ENCODE data around the gene CYP20A1.
A peak's percentile ranks its signal among the peaks of the same experiment; 100 is the strongest.

CYP20A1 gene

DNA sequence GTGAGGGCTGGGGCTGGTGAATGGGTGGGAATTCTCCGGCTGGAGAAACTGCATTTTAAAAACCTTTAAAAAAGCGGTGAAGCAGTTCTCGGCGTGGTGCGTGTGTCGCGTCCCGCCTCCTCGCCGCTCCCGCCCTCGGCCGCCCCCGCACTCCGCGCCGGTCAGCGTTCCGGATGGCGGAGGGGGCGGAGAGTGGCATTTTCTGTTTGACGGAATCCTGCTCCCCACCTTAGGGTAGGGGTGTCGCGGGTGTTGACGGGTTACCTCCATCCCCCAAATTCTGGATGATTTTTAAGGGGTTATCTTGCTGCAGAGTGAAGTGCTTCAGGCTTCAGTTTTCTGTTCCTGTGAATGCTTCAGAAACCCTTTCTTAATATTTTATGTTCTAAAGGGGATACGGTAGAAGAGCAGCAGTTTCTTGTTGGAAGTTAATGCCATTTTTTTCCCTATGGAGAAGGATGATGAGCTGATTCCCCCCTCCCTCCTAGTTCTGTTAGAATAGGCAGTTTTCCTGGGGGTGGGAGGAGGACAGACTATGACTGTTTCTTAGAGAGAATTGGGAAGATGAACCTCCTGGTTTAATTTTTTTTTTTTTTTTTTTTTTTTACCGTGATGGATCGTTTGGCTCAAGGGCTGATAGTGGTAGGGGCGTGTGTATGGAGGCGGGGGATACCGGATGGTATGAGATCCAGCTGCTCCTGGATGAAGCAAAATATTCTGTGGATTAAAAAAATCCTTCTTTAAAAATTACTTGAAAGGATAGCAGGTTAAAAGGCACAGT lies 90.1 kb downstream of the CYP20A1 start (continued):
- TF ChIP-seq ZNF23 (tag by site-specific recombination; IDR thresholded peaks at IDR 0.05; ENCODE audit: borderline replicate concordance) (no peak), ZNF366 (tag by site-specific recombination; conservative IDR thresholded peaks at IDR 0.05) (0 out of 2 replicates have a peak, but pooled peaks have one; percentile 31), ZFHX2 (tag by site-specific recombination; conservative IDR thresholded peaks at IDR 0.05) (peak; percentile 92), ZNF274 (IDR thresholded peaks at IDR 0.05; ENCODE audit: low read length) (no peak), ZNF274 (tag by site-specific recombination; IDR thresholded peaks at IDR 0.05; ENCODE audit: borderline replicate concordance) (no peak), ZBTB20 (tag by site-specific recombination; IDR thresholded peaks at IDR 0.05) (0 out of 2 replicates have a peak, but pooled peaks have one; percentile 7), ZNF292 (tag by site-specific recombination; IDR thresholded peaks at IDR 0.05; ENCODE audit: borderline replicate concordance, low read depth) (no peak), KLF8 (tag by site-specific recombination; IDR thresholded peaks at IDR 0.05) (peak; percentile 49; the same call in 1 of the 2 replicates), ZNF776 (tag by site-specific recombination; IDR thresholded peaks at IDR 0.05; ENCODE audit: borderline replicate concordance) (no peak), ZBTB17 (tag by site-specific recombination; IDR thresholded peaks at IDR 0.05) (peak; percentile 32; the same call in 1 of the 2 replicates), ZSCAN30 (tag by site-specific recombination; IDR thresholded peaks at IDR 0.05) (no peak), SP3 (tag by site-specific recombination; IDR thresholded peaks at IDR 0.05) (peak; percentile 54), ZNF311 (tag by site-specific recombination; IDR thresholded peaks at IDR 0.05; ENCODE audit: borderline replicate concordance) (no peak), SCRT1 (tag by site-specific recombination; IDR thresholded peaks at IDR 0.05; ENCODE audit: borderline replicate concordance) (no peak), FEZF1 (tag by site-specific recombination; IDR thresholded peaks at IDR 0.05) (no peak), SALL2 (tag by site-specific recombination; IDR thresholded peaks at IDR 0.05; ENCODE audit: borderline replicate concordance) (no peak), ZNF555 (tag by site-specific recombination; conservative IDR thresholded peaks at IDR 0.05) (no peak), ZNF530 (tag by site-specific recombination; IDR thresholded peaks at IDR 0.05; ENCODE audit: low read depth) (no peak), ZNF169 (tag by site-specific recombination; IDR thresholded peaks at IDR 0.05) (no peak), ZNF341 (tag by site-specific recombination; IDR thresholded peaks at IDR 0.05; ENCODE audit: low read depth) (peak; percentile 92)
- TF ChIP-seq, protein P1, sequence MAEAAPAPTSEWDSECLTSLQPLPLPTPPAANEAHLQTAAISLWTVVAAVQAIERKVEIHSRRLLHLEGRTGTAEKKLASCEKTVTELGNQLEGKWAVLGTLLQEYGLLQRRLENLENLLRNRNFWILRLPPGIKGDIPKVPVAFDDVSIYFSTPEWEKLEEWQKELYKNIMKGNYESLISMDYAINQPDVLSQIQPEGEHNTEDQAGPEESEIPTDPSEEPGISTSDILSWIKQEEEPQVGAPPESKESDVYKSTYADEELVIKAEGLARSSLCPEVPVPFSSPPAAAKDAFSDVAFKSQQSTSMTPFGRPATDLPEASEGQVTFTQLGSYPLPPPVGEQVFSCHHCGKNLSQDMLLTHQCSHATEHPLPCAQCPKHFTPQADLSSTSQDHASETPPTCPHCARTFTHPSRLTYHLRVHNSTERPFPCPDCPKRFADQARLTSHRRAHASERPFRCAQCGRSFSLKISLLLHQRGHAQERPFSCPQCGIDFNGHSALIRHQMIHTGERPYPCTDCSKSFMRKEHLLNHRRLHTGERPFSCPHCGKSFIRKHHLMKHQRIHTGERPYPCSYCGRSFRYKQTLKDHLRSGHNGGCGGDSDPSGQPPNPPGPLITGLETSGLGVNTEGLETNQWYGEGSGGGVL (tag by site-specific recombination; IDR thresholded peaks at IDR 0.05): peak; percentile 70; the same call in 1 of the 2 replicates
- TF ChIP-seq, protein P2, sequence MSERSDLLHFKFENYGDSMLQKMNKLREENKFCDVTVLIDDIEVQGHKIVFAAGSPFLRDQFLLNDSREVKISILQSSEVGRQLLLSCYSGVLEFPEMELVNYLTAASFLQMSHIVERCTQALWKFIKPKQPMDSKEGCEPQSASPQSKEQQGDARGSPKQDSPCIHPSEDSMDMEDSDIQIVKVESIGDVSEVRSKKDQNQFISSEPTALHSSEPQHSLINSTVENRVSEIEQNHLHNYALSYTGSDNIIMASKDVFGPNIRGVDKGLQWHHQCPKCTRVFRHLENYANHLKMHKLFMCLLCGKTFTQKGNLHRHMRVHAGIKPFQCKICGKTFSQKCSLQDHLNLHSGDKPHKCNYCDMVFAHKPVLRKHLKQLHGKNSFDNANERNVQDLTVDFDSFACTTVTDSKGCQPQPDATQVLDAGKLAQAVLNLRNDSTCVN (tag by site-specific recombination; optimal IDR thresholded peaks at IDR 0.05): no peak
- TF ChIP-seq, protein P3, sequence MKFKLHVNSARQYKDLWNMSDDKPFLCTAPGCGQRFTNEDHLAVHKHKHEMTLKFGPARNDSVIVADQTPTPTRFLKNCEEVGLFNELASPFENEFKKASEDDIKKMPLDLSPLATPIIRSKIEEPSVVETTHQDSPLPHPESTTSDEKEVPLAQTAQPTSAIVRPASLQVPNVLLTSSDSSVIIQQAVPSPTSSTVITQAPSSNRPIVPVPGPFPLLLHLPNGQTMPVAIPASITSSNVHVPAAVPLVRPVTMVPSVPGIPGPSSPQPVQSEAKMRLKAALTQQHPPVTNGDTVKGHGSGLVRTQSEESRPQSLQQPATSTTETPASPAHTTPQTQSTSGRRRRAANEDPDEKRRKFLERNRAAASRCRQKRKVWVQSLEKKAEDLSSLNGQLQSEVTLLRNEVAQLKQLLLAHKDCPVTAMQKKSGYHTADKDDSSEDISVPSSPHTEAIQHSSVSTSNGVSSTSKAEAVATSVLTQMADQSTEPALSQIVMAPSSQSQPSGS (tag by site-specific recombination; IDR thresholded peaks at IDR 0.05; ENCODE audit: low read depth): no peak
- TF ChIP-seq, protein P4, sequence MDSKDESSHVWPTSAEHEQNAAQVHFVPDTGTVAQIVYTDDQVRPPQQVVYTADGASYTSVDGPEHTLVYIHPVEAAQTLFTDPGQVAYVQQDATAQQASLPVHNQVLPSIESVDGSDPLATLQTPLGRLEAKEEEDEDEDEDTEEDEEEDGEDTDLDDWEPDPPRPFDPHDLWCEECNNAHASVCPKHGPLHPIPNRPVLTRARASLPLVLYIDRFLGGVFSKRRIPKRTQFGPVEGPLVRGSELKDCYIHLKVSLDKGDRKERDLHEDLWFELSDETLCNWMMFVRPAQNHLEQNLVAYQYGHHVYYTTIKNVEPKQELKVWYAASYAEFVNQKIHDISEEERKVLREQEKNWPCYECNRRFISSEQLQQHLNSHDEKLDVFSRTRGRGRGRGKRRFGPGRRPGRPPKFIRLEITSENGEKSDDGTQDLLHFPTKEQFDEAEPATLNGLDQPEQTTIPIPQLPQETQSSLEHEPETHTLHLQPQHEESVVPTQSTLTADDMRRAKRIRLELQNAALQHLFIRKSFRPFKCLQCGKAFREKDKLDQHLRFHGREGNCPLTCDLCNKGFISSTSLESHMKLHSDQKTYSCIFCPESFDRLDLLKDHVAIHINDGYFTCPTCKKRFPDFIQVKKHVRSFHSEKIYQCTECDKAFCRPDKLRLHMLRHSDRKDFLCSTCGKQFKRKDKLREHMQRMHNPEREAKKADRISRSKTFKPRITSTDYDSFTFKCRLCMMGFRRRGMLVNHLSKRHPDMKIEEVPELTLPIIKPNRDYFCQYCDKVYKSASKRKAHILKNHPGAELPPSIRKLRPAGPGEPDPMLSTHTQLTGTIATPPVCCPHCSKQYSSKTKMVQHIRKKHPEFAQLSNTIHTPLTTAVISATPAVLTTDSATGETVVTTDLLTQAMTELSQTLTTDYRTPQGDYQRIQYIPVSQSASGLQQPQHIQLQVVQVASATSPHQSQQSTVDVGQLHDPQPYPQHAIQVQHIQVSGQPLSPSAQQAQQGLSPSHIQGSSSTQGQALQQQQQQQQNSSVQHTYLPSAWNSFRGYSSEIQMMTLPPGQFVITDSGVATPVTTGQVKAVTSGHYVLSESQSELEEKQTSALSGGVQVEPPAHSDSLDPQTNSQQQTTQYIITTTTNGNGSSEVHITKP (tag by site-specific recombination; IDR thresholded peaks at IDR 0.05): peak; percentile 96
- TF ChIP-seq, protein P5, sequence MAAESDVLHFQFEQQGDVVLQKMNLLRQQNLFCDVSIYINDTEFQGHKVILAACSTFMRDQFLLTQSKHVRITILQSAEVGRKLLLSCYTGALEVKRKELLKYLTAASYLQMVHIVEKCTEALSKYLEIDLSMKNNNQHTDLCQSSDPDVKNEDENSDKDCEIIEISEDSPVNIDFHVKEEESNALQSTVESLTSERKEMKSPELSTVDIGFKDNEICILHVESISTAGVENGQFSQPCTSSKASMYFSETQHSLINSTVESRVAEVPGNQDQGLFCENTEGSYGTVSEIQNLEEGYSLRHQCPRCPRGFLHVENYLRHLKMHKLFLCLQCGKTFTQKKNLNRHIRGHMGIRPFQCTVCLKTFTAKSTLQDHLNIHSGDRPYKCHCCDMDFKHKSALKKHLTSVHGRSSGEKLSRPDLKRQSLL (tag by site-specific recombination; IDR thresholded peaks at IDR 0.05): no peak
- TF ChIP-seq, protein P6, sequence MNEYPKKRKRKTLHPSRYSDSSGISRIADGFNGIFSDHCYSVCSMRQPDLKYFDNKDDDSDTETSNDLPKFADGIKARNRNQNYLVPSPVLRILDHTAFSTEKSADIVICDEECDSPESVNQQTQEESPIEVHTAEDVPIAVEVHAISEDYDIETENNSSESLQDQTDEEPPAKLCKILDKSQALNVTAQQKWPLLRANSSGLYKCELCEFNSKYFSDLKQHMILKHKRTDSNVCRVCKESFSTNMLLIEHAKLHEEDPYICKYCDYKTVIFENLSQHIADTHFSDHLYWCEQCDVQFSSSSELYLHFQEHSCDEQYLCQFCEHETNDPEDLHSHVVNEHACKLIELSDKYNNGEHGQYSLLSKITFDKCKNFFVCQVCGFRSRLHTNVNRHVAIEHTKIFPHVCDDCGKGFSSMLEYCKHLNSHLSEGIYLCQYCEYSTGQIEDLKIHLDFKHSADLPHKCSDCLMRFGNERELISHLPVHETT (tag by site-specific recombination; IDR thresholded peaks at IDR 0.05): no peak

Data from HEK293 (cell line).